ENCODE data around the gene FMR1. TPM values are rescaled to one million over a fixed set of nuclear protein-coding genes. Genes with fewer than 3 reads are reported as not detected.

The FMR1 gene
- 18.3 to 25.3 TPM (median 24.3 TPM) in 5 replicates for total RNA-seq (2022; extraction: Qiagen RNA extraction)

GRCh38 chrX:147911192-147912022, at the start of gene FMR1:
TSS of gene FMR1 (plus strand) at chrX:147911919. CDS start at chrX:147912180, 261 bp downstream.

GRCh38 chrX:147981038-147981752, 69.5 kb downstream of the FMR1 start, which contains the start of gene FMR1NB:
TSS of gene FMR1NB (plus strand) at chrX:147981337. CDS start at chrX:147981403, 66 bp downstream.

Other genes with a start within 250 kb of the FMR1 start
- not detected in 5 replicates for gene FMR1NB, start 69.4 kb downstream of the FMR1 start, total RNA-seq (2022; extraction: Qiagen RNA extraction)